Tibial artery (tissue), 4 donors: ENCODE results near the gene PRSS33.

Source experiments
- DNase-seq, 2 donors: peaks; one replicate each; pipeline ENCODE4 v3.0.0-alpha.2; 2019
- H3K27ac ChIP-seq, 2 donors: fragments of 200-600 bp; sonication (generic) in 1 of 2; 1 replicate in 1 of 2; 2 replicates in 1 of 2; pipeline ENCODE4 v1.5.1; 2018 to 2019; ENCODE audit warnings: mild to moderate bottlenecking in 1 of 2
- H3K27me3 ChIP-seq, 2 donors: fragments of 200-600 bp; sonication (generic) in 1 of 2; one replicate each; pipeline versions ENCODE4 v1.5.1 to v1.6.0; 2016 to 2019
- H3K36me3 ChIP-seq, 3 donors: fragments of 200-600 bp; sonication (generic) in 2 of 3; one replicate each; pipeline ENCODE4 v1.5.1; 2016 to 2019; ENCODE audit warnings: mild to moderate bottlenecking in 2 of 3
- H3K4me1 ChIP-seq, 4 donors: fragments of 200-600 bp; sonication (generic) in 2 of 4; 1 replicate in 3 of 4; 2 replicates in 1 of 4; pipeline ENCODE4 v1.5.1; 2016 to 2019
- H3K4me3 ChIP-seq, 2 donors: fragments of 200-600 bp; sonication (generic) in 1 of 2; 1 replicate in 1 of 2; 2 replicates in 1 of 2; pipeline ENCODE4 v1.5.1; 2018 to 2019; ENCODE audit warnings: mild to moderate bottlenecking in 2 of 2
- H3K9me3 ChIP-seq, 3 donors: fragments of 200-600 bp; sonication (generic) in 1 of 3; one replicate each; pipeline ENCODE4 v1.5.1; 2016 to 2019
- CTCF ChIP-seq, 2 experiments: fragments of 200-600 bp in 1 of 2; fragments of 450-650 bp in 1 of 2; IDR thresholded peaks; one replicate each; pipeline ENCODE4 v1.5.1; 2017 to 2019; ENCODE audit warnings: antibody characterized with exemption in 2 of 2, mild to moderate bottlenecking in 1 of 2, moderate library complexity in 1 of 2
- intact Hi-C: fragments of 100-400 bp; cut with DNase I; formaldehyde crosslinking; loops from one replicate; pipeline ENCODE4 v1.15.0; 2023; ENCODE audit warnings: low total_unique reads

The PRSS33 gene

GRCh38 chr16:2816751-2817339 lies 29.5 kb upstream of the PRSS33 start, which contains the start of gene PRSS21:
PRSS21 (plus strand) TSS chr16:2817237; CDS start chr16:2817269, 32 bp downstream.
- H3K27me3 ChIP-seq: peaks cover 0 to 84% of the 10 kb centered on the region in 2 donors
- no peaks in the 10 kb centered on the region for H3K36me3 ChIP-seq
- intact Hi-C loops: no loop called here
- H3K4me1 ChIP-seq: peaks cover 0 to 6% (median 0%) of the 10 kb centered on the region in 4 donors
- no peak within 1 kb of the TSS for H3K27ac ChIP-seq
- no peak for DNase-seq
- no peak within 1 kb of the TSS for H3K4me3 ChIP-seq
- no peaks in the 10 kb centered on the region for H3K9me3 ChIP-seq
- TF ChIP-seq CTCF (IDR thresholded peaks at IDR 0.05): no peak

DNA sequence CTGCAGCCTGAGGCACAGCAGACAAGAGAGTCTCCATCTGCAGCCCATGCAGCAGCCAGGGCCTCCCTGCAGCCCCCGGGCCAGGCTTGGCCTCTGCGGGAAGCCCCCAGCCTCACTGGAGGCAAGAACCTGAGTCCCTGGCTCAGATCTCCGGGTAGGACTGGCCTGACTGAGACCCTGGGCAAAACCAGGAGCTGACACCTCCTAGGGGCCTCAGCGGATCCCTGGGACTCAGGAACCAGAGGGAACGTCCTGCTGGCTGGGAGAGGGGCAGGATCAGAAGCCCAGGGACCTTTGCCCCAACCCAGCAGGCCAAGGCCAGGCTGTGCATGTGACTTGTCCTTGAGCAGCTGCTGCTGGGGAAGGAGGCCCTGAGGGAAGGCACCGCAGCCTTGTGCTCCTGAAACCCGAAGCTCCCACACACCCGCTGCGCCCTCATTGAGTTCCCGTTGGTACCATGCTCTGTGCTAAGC lies 28.0 kb upstream of the PRSS33 start:
- DNase-seq: no peak

DNA sequence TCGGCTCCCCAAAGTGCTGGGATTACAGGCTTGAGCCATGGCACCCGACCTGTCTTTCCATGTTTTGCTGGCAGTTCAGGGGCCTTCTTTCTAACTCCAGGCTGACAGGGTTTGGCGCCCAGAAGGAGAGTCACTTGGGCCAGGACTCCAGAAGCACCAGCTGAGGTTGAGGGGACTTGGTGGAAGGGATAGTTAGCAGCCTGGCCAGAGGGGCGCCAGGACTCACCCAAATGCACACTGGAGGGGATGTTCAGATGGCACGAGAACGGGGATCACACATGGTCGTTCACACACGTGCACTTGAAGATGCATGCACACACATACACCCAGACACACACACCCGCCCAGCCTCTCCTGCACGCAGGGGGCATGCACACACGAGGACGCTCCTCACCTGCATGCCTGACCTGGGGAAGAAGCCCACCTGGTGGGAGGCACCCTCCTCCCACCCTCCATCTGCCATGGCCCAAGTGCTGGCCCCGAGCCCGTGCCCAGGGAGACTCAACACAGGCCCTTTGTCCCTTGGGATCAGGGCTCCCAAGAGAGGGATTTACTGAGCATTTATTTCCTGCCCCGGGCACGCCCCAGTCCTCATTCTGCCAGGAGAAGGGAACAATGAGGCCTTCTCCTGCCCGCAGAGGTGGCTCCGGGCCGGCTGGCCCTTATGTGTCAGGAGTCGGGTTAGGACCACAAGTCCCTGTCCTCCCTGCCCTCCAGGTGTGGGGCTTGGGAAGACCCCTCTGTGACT lies 27.4 kb upstream of the PRSS33 start:
- no peak for DNase-seq
- Histone ChIP-seq H3K4me3 (no peak overlapping the region), H3K27me3 (peaks cover 0 to 87% of the 10 kb centered on the region in 2 donors), H3K9me3 (no peaks in the 10 kb centered on the region), H3K36me3 (no peaks in the 10 kb centered on the region), H3K4me1 (peaks cover 0 to 9% (median 0%) of the 10 kb centered on the region in 4 donors), H3K27ac (no peak overlapping the region)
- intact Hi-C loops: no loop called here
- TF ChIP-seq CTCF (IDR thresholded peaks at IDR 0.05): no peak

More for the DNA sequence above, 28.0 kb upstream of the PRSS33 start:
- Histone ChIP-seq H3K27me3 (peaks cover 0 to 88% of the 10 kb centered on the region in 2 donors), H3K9me3 (no peaks in the 10 kb centered on the region), H3K4me3 (no peak overlapping the region), H3K27ac (no peak overlapping the region), H3K4me1 (peaks cover 0 to 9% (median 0%) of the 10 kb centered on the region in 4 donors), H3K36me3 (no peaks in the 10 kb centered on the region)
- intact Hi-C loops: no loop called here
- TF ChIP-seq CTCF (IDR thresholded peaks at IDR 0.05): no peak

- Histone ChIP-seq H3K27me3 (peaks cover 0 to 78% of the 10 kb centered on the region in 2 donors), H3K9me3 (no peaks in the 10 kb centered on the region), H3K27ac (no peak overlapping the region), H3K36me3 (no peaks in the 10 kb centered on the region), H3K4me1 (peaks cover 0 to 9% (median 0%) of the 10 kb centered on the region in 4 donors), H3K4me3 (no peak overlapping the region)
- no peak for TF ChIP-seq CTCF (IDR thresholded peaks at IDR 0.05)
- intact Hi-C loops: no loop called here
- no peak for DNase-seq
Measured at GRCh38 chr16:2813771-2814221, 26.4 kb upstream of the PRSS33 start.

DNA sequence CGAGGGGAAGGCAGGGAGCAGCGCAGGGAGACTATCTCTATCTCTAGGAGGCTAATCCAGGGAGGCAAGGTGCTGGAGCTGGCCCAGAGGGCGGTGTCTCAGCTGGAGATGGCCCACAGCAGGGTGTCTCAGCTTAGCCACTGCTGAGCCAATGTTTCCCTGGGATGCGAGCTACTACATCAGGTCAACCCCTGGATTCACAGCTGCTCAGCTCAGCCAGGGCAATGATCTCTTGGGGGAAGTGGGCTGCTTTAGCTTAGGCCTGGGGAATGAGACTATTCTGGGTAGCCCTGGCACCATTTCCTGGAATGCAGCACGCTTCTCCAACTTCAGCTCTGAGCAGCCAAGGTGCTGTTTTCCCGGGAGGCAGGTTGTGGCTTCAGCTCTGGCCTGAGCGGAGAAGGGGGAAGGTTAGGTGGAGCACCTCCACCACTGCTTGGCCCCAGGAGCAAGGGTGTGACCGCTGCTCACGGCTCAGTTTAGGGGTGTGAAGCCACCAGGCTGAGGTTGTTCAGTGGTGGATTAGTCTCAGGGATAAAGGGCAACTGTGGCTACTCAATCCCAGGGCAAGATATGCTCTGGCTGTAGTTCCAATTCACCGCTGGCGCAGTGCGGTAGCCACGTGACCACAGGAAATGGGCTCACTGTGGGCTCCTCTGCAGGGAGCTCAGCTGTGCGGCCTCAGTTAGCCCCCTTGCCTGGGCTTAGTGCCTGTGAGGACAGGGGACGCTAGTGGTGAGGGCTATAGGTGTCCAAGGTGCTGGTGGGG lies 24.5 kb upstream of the PRSS33 start:
- H3K4me3 ChIP-seq: no peak overlapping the region
- no peaks in the 10 kb centered on the region for H3K36me3 ChIP-seq
- peaks cover 0 to 72% of the 10 kb centered on the region in 2 donors for H3K27me3 ChIP-seq
- intact Hi-C loops: no loop called here
- no peak overlapping the region for H3K27ac ChIP-seq
- no peaks in the 10 kb centered on the region for H3K9me3 ChIP-seq
- H3K4me1 ChIP-seq: peaks cover 0 to 9% (median 0%) of the 10 kb centered on the region in 4 donors
- no peak for TF ChIP-seq CTCF (IDR thresholded peaks at IDR 0.05)
- no peak for DNase-seq
